DOHH2 (cell line): Measurements from ENCODE around the gene FAM50A.

ENCODE experiments used
- CTCF ChIP-seq: fragments of 200-600 bp; sonication (generic); IDR thresholded peaks from one replicate; pipeline ENCODE4 v1.5.1; 2014; ENCODE audit warnings: antibody characterized with exemption, mild to moderate bottlenecking, low read depth, low read length; ENCODE audit not compliant: poor library complexity, severe bottlenecking
- EZH2phosphoT487 ChIP-seq: fragments of 200-600 bp; sonication (generic); IDR thresholded peaks from 2 replicates; pipeline ENCODE4 v1.6.1; 2017; ENCODE audit warnings: borderline replicate concordance, mild to moderate bottlenecking, antibody characterized with exemption, low read length, moderate library complexity, mixed read lengths

- TF ChIP-seq CTCF (no peak), EZH2phosphoT487 (no peak)
Observed at GRCh38 chrX:154443479-154443910, 446 bp upstream of the FAM50A start.
